Tongue (tissue), 2 donors: ENCODE measurements around the gene FAM98B. TPM values are rescaled to one million over a fixed set of nuclear protein-coding genes. Genes with fewer than 3 reads are reported as not detected.

Experiments used
- DNase-seq: peaks from one replicate; pipeline ENCODE4 v3.0.0-alpha.2; 2015
- total RNA-seq: library from RNA; depleted of rRNA; stranded (reverse); fragments of >200 nt; gene quantifications from one replicate; pipeline ENCODE4 v1.2.3, GENCODE V29; 2014

FAM98B gene
- total RNA-seq, 1 donor from 2014 or later: 16.0 TPM

DNA sequence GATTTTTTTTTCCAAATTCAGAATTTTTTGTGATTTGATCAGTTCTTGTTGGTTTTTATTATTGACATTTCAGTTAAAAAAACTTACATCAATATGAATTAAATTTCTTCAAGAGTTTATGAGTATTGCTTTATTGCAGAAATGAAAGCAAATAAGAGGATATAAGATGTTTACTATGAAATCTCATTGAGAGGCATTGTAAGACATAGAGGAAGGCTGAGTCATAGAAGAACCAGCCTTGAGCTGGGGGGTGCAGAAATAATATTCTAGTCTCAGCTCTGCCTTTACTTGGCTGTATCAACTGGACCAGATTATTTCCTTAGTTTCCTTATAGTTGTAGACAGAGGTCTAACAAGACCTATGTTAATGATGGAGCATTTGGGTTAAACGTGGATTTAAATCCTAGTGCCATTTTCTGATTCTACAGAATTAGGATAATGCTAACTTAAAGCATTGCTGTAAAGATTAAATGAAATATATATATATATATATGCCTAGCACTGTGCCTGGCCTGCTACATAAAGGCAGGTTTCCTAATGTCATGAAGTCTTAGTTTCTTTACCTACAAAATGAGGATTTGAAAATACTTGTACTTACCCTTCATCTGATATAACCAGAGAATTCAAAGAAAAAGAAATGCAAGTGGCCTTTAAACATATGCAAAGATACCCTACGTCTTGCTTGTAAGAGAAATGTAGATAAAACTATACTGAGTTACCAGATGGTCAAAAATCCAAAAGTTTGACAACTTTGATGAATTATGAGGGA is 7.3 kb downstream of the FAM98B start:
- DNase-seq: no peak

DNA sequence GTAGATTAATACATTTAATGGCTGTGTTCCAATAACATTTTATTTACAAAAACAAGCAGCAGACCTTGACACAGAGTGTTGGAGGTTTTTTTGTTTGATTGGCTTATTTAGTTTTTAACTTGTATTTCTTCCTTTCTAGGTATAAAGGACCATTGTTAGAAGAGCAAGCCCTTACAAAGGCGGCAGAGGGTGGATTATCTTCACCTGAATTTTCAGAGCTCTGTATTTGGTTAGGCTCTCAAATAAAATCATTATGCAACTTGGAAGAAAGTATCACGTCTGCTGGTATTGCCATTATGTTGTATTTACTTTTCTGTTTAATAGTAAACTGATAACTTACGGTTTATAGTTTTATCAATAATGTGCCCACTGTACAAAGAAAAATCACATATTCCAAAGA is 10.0 kb downstream of the FAM98B start:
- no peak for DNase-seq

DNA sequence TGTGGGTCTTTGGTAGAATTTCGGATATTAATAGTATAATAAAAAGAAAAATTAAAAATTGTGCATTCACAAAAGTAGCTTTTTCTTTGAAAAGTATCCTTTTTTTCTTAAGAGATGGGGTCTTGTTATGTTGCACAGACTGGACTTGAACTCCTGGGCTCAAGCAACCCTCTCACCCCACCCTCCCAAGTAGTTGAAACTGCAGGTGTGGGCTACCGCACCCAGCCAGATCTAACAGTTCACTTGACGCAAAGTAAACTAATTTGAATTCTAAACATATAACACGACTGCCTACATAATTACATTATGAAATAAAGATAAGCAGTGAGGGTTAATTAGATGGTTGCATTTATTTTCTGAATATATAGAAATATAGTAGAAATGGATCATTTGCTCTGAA is 10.7 kb downstream of the FAM98B start:
- DNase-seq: no peak

DNA sequence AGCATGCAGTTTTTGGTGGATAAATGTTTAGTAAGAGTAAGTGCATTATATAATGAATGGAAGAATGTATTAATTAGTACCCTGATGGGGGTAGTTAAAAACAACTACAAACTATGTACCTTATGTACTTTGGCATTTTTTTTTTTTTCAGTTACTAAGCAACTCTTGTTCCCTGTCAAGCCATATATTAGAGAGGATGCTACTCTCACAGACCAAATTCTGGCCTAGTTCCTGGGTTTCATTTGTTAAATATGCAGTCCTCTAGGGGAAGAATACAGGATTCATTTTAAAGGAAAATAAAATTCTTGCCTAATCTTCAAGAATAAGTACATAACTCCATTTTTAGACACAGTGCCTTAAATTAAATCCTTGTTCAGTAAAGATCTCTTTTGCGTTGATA is 16.9 kb downstream of the FAM98B start:
- peak; percentile 13 for DNase-seq

DNA sequence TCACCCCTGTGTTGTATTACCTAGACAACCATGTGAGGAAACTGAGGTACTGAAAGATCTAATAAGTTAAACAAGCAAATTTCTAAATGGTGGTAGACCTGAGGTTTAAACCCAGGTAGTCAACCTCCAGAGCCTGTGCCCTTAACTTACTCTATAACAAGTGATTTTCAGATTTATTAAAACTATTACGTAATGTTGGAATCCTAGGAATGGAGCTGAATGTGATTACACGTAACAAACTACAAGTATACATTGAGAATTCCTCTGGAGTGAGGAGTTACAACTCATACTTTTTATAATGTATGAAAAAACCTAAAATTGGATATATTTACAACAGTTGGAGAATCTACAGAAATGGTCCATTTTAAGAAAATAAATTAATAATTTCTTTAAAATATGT is 18.0 kb downstream of the FAM98B start:
- DNase-seq: no peak

DNA sequence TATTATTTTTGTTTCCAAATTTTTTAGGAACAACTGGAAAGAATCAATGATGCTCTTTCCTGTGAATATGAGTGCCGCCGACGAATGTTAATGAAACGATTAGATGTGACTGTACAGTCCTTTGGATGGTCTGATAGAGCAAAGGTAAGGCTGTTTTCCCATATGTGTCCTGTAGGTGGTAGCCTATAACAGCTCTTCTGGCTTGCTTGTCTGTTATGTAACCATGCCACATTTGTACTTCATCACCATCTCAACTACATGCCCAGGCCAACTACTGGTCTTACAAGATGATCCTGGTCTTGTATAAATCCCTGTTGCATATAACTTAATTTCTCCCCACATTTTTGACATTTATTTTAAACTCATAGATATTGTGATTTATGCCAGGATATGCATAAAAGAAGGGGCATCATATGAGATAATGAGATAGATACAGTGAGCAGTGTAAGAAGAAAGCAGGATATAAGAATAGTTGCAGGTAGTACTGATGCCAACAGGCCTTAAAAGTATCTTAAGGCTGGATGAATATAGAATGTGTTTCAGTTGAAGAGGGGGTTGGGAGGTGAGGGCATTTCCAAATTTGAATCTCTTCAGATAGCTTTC is 20.3 kb downstream of the FAM98B start:
- DNase-seq: peak; percentile 65

DNA sequence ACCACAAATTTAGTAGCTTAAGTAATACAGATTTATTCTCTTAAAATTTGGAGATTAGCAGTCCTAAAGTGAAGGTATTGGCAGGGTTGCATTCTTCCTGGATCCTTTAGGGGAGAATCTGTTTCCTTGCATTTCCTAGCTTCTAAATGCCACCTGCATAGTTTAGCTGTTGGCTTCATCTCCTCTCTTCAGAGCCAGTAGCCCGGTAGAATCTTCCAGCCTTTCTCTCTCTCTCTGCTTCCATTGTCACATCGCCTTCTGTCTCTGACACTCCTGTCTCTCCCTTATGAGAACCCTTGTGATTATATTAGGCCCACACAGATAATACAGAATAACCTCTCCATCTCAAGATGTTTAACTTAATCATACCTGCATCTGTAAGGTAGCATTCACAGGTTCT is 21.4 kb downstream of the FAM98B start:
- DNase-seq: no peak

DNA sequence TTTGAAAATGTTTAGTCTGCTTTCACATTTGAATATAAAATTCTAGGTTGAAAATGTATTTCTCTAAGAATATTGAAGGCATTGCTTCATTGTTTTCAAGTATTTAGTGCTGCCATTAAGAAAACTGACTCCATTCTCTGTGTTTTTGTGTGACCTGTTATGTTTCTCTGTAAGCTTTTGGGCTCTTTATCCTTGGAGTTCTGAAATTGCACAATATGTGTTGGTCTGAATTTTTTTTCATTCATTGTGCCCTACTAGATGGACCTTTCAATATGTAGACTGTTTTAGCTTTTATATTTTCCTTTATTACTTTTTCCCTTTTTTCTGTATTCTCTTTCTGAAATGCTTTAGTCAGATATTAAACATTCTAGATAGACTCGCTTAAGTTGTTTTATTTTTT is 22.2 kb downstream of the FAM98B start:
- DNase-seq: no peak

DNA sequence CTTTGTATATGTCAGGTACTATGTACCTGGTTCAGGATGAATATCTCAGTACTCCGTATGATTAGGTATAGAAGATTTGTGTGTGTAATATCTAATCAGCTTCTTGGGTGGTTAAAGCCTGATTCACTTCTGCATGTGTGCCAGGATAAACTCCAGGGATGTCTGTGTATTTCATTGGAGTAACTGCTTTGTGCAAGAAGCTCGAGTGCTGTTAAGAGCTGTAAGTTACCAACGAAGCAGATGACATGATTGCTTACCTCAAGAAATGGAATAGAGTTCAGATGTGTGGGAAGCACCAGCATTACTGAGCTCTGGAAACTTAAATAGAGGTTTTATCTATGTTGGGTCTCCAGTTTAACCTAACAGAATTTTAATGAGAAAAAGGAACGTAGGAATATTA is 23.7 kb downstream of the FAM98B start:
- no peak for DNase-seq

DNA sequence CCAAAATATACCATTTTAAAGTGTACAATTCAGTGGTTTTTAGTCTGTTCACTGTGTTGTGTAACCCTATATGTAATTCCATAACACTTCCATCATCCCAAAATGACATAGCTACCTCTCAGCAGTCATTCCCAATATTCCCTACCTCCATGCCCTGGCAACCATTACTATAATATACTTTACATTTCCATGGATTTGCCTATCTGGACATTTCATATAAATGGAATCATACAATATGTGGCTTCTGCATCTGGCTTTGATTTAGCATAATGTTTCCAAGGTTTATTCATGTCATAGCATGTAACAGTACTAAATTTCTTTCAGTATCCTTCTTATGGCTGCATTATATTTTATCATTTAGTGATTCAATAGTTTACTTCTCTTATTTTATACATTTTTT is 25.3 kb downstream of the FAM98B start:
- no peak for DNase-seq

DNA sequence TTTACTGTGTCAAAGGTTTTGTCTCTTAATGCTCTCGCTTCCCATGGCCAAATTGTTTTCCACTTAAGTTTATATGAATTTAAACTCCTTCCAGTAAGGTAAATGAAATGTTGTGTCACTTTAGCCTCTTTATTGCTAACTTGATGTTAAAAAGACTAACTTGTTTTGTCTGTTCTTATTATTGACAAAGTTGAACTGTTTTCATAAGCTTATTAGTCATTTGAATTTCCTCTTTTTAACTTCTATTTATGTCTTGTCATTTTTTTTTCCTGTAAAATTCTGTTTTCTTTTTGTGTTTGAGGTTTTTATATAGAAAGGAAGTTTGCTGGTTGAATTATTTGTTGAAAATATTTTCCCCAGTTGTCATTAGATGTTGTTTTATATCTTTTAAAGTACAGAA is 25.8 kb downstream of the FAM98B start:
- no peak for DNase-seq

DNA sequence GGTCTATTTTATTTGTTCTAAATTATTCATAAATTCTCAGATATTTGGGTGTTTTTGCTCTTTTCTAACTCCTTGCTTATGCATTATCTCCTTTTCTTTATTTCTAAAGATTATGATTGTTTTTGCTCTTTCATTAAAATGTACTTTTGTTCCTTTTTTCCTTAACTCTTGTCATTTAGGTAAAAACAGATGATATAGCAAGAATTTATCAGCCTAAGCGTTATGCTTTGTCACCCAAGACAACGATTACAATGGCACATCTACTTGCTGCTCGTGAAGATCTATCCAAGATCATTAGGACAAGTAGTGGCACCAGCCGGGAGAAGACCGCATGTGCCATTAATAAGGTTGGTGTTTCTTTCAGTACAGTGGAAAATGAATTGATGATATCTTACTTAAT is 27.2 kb downstream of the FAM98B start:
- DNase-seq: no peak

DNA sequence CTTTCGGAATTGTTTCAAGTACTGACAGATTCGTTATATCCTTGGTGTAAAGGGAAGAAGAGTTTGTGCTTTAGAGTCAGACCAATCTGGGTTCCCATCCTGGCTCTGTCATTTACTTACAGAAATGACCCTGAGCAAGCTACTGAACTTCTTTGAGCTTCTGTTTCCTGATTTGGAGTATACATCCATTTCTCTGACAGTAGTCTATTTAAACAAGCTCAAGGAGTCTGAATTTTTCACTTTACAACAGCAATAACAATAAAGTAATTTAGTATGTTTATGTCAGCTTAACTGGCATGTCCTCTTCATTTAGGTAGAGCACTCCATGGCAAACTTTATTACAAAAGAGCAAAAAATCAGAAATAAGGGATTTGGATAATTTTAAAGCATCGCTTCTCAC is 27.8 kb downstream of the FAM98B start:
- DNase-seq: no peak

DNA sequence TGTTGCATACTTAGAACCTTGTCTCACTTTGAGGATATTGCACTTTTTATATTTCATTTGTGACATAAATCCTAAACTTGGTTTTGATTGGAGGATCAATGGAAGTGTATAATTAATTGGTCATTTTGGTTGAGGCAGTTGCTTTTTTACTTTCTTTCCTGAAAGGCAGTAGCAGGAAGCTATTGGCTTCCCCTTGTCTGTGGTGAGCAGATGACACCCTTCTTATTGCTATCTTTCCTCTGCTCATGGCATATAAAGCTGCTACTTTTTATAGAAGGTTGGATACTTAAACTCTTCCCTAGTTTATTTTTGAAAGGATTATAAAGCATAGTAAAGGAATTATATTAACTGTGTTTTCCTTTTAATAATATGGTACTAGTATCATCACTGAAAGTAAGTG is 28.6 kb downstream of the FAM98B start:
- no peak for DNase-seq

DNA sequence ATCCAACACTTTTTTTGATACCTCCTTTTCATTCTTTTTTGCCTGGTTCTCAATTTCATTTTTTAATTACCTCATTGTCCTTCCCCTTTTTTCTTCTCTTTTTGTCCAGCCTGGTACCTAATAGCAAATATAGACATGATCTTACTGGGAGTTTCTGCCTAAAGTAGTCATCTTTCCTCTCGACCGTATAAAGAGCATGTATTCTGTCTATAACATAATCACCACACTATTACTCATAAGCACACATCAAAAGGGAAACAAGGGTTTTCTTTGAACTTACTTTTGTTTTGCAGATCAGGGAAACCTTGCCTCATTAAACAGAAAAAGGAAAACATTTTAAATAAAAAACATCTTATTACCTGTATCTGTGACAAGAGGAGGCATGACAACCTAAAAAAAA is 33.0 kb downstream of the FAM98B start:
- no peak for DNase-seq

DNA sequence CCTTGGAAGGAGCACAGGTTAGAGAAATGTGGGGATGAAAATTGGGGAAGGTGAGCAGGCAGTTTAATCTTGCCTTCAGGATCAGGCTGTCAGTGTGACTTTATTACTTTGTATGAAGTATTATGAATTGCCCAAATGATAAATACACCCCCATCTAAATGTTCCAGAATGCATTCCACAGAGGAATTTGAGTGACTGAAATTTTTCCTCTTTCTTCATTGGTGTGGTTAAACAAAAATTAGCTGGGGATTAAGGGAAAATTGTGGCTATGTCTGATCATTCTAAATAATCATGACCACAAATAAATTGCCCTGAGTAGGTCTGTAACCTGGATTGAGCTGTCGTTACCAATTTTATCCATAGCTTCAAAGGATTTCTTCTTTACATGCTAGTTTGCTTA is 33.5 kb downstream of the FAM98B start:
- DNase-seq: no peak

DNA sequence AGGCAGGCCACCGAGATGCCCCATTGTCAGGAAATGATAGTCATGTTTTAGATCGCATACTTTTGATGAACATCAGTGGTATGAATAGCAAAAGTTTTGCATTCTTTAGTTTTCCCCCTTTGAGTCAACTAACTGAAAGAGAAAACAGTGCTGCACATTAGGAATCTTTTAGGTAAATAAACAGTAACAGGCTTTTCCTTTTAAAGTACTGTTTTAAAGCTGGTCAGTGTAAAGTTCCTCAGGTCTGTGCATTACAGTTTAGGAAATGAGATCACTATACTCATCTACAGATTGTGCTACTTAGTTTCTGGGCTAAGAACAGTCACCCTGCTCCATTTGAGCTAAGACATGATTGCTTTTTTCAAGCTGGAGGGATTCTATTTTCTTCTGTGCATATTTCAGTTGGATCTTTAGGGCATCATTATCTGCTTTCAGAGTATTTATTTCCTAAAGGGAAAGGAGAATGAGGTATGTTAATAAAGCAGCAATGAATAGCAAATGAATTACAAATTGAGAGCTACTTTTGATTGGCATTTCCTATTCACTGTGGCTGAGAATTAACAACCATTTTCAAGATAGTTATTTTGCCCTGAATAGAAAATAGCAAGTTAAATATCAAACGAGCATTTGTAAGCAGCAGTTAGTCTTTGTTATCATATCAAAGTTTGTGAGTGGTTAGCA is 36.5 kb downstream of the FAM98B start:
- no peak for DNase-seq

DNA sequence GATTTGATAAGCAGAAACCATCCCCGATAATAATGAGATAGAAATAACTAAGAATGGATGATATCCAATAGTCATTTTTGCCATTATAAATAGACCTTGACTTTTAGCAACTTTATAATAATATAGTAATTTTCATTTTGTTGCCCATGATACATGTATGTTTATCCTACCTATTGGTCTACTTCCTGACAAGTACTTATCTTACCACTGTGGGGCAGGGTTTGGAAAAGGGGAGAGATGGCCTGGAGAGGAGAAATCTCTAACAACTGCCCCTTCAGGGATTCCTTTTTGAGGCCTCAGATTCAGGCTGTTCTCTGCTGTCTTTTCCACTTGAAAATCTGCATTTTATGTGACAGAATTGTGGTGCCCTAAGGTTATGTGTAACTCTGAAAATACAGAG is 42.2 kb downstream of the FAM98B start:
- no peak for DNase-seq

DNA sequence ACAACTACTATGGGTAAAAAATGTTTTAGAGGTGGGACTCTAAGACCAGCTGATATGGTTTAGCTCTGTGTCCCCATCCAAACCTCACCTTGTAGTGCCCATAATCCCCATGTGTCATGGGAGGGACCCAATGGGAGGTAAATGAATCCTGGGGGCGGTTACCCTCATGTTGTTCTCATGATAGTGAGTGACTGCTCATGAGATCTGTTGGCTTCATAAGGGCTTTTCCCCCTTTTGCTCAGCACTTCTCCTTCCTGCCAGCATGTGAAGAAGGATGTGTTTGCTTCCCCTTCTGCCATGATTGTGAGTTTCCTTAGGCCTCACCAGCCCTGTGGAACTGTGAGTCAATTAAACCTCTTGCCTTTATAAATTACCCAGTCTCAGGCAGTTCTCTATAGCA is 45.7 kb downstream of the FAM98B start:
- no peak for DNase-seq

DNA sequence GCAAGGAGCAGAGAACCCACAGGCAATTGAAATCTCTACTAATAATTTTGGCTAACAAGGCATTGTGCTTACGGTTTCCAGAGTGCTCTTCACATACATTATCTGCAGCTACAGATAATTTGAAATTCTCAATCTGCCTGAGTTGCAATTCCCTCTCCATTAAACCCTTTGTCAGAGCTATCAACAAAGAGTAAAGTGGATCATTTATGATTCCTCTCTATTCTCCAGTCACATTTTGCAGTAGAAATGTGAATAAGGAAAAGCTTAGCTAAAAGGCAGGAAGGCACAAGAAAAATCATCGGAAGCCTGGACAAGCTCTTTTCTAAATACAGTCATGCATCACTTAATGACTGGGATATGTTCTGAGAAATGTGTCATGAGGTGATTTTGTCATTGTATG is 49.6 kb downstream of the FAM98B start:
- no peak for DNase-seq

DNA sequence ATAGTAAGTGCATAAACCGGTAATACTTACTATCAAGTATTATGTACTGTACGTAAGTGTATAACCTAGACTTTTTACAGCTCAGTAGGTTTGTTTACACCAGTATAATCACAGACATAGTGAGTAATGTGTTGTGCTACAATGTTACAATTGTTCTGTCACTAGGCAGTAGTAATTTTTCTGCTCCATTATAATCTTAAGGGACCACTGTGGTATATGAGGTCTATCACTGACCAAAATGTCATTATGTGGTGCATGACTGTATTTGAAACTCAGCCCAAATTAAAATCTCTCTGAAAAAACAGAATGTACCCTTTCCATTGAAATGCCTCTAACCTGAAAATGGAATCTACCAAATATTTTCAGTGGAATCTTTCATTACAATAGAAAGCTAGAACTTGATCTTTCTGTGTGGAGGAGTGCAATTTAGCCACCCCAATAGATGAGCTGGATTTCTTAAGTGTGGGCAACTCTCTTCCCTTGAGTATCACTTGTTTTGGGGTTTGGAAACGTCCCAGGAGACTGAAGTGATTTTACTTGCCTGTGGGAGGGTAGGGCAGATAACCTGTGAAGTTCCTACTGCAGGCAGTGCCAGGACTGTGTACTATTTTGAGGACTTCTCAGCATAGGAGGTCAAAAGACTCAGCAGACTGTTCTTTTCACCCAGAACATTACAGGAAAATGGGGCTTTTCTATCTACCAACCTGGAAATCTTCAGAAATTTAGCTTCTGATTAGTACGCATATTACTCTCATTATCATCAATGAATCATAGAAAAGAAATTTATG is 50.9 kb downstream of the FAM98B start:
- DNase-seq: no peak

DNA sequence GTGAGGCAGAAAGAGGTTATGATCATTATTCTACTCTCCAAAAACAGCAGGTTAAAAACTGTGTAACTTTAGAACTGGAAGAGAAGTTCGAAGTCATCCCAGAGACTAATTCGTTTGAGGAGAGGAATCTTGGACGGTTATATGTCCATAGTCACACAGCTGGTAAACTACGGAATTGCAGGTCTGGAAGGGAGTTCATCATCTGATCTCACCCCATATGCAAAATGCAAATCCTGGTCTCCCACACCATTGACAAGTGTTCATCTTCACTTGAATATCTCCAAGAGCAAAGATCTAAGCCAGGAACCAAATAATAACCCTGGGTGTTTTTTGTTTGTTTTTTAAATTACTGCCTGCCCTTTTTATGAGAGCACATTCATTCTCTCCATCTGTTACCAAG is 53.1 kb downstream of the FAM98B start:
- no peak for DNase-seq

DNA sequence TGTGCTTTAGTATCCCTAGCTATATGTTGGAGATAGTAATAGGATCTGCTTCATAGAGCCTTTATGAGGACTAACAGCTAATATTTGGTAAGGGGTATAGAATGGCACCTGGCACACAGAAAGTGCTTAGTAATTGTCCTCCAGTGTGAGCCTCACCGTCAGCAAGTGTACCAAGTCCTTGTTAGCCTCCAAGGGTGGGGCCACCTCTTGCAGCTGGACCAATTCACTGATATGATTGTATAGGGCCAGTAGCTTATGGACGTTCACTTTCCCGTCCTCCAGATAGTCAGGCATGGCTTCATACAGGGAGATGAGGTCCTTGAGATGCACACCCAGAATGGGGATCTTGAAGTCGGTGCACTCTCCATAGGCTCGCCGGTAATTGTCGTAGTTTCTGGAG is 53.6 kb downstream of the FAM98B start:
- no peak for DNase-seq
